H9 (cell line): ENCODE data around the gene EBP. TPM values are rescaled to one million over a fixed set of nuclear protein-coding genes. Genes with fewer than 3 reads are reported as not detected.

Source experiments
- DNase-seq: peaks from one replicate; pipeline ENCODE4 v3.0.0-alpha.2; 2017
- H2AFZ ChIP-seq: one replicate; pipeline ENCODE4 v1.6.1; 2013; ENCODE audit warnings: mild to moderate bottlenecking, low read length, control low read depth, moderate library complexity
- H2AK5ac ChIP-seq: 2 replicates; pipeline ENCODE4 v1.6.1; 2013; ENCODE audit warnings: low read length, control low read depth, mixed read lengths; ENCODE audit not compliant: insufficient read length
- H2BK120ac ChIP-seq: one replicate; pipeline ENCODE4 v1.6.1; 2013; ENCODE audit warnings: low read depth, mild to moderate bottlenecking, low read length, control low read depth, inconsistent platforms; ENCODE audit not compliant: poor library complexity, severe bottlenecking
- H2BK12ac ChIP-seq: 2 replicates; pipeline ENCODE4 v1.6.1; 2013; ENCODE audit warnings: low read length, control low read depth, mixed read lengths, low read depth; ENCODE audit not compliant: insufficient read length
- H2BK15ac ChIP-seq: 2 replicates; pipeline ENCODE4 v1.6.1; 2013; ENCODE audit warnings: low read depth, low read length, control low read depth
- H2BK20ac ChIP-seq: one replicate; pipeline ENCODE4 v1.6.1; 2013; ENCODE audit warnings: low read depth, mild to moderate bottlenecking, low read length, control low read depth, inconsistent platforms; ENCODE audit not compliant: poor library complexity, severe bottlenecking
- H2BK5ac ChIP-seq: 2 replicates; pipeline ENCODE4 v1.6.1; 2013; ENCODE audit warnings: low read length, control low read depth, mixed read lengths; ENCODE audit not compliant: insufficient read length
- H3K14ac ChIP-seq: 2 replicates; pipeline ENCODE4 v1.6.1; 2013; ENCODE audit warnings: low read length, control low read depth; ENCODE audit not compliant: insufficient read depth
- H3K18ac ChIP-seq: 2 replicates; pipeline ENCODE4 v1.6.1; 2013; ENCODE audit warnings: low read depth, mild to moderate bottlenecking, mixed read lengths, low read length, control low read depth; ENCODE audit not compliant: insufficient read length
- H3K23ac ChIP-seq: 2 replicates; pipeline ENCODE4 v1.6.1; 2013; ENCODE audit warnings: low read length, control low read depth, mixed read lengths, low read depth; ENCODE audit not compliant: insufficient read length
- H3K23me2 ChIP-seq: 2 replicates; pipeline ENCODE4 v1.6.1; 2013; ENCODE audit warnings: low read depth, mild to moderate bottlenecking, mixed read lengths, low read length, control low read depth; ENCODE audit not compliant: insufficient read length, poor library complexity, severe bottlenecking
- H3K27ac ChIP-seq: 2 replicates; pipeline ENCODE4 v1.5.1; 2013; ENCODE audit warnings: low read length, control low read depth, mixed read lengths, low read depth; ENCODE audit not compliant: insufficient read length
- H3K27me3 ChIP-seq: 2 replicates; pipeline ENCODE4 v1.6.1; 2013; ENCODE audit warnings: low read length, control low read depth, inconsistent platforms; ENCODE audit not compliant: insufficient read depth
- H3K4ac ChIP-seq: 2 replicates; pipeline ENCODE4 v1.6.1; 2013; ENCODE audit warnings: low read depth, mild to moderate bottlenecking, control low read depth, inconsistent platforms, low read length, moderate library complexity
- H3K4me1 ChIP-seq: 2 replicates; pipeline ENCODE4 v1.6.1; 2013; ENCODE audit warnings: low read length, control low read depth, inconsistent platforms; ENCODE audit not compliant: insufficient read depth
- H3K4me2 ChIP-seq: 2 replicates; pipeline ENCODE4 v1.6.1; 2013; ENCODE audit warnings: low read length, control low read depth, mixed read lengths; ENCODE audit not compliant: insufficient read length, insufficient read depth
- H3K56ac ChIP-seq: 2 replicates; pipeline ENCODE4 v1.6.1; 2013; ENCODE audit warnings: low read depth, mild to moderate bottlenecking, mixed read lengths, low read length, control low read depth; ENCODE audit not compliant: insufficient read length
- H3K79me1 ChIP-seq: 2 replicates; pipeline ENCODE4 v1.6.1; 2013; ENCODE audit warnings: low read depth, mild to moderate bottlenecking, moderate library complexity, low read length, control low read depth, inconsistent platforms; ENCODE audit not compliant: insufficient read depth, poor library complexity, severe bottlenecking
- H3K79me2 ChIP-seq: 2 replicates; pipeline ENCODE4 v1.6.1; 2013; ENCODE audit warnings: low read length, control low read depth, inconsistent platforms; ENCODE audit not compliant: insufficient read depth
- H3K9ac ChIP-seq: 2 replicates; pipeline ENCODE4 v1.6.1; 2013; ENCODE audit warnings: low read length, control low read depth, mixed read lengths; ENCODE audit not compliant: insufficient read length; ENCODE audit errors: extremely low read depth
- H3K9me3 ChIP-seq: one replicate; pipeline ENCODE4 v1.6.1; 2013; ENCODE audit warnings: low read depth, low read length, inconsistent platforms; ENCODE audit not compliant: control insufficient read depth
- H3T11ph ChIP-seq: one replicate; pipeline ENCODE4 v1.6.1; 2013; ENCODE audit warnings: mild to moderate bottlenecking, low read length, control low read depth, inconsistent platforms
- H4K20me1 ChIP-seq: one replicate; pipeline ENCODE4 v1.6.1; 2013; ENCODE audit not compliant: control insufficient read depth, insufficient read length, insufficient read depth
- H4K5ac ChIP-seq: 2 replicates; pipeline ENCODE4 v1.6.1; 2013; ENCODE audit warnings: low read depth, mild to moderate bottlenecking, mixed read lengths, low read length, control low read depth; ENCODE audit not compliant: insufficient read length
- H4K8ac ChIP-seq: replicated peaks from 2 replicates; pipeline ENCODE4 v1.6.1; 2013; ENCODE audit warnings: low read length, control low read depth, mixed read lengths, low read depth; ENCODE audit not compliant: insufficient read length
- H4K91ac ChIP-seq: 2 replicates; pipeline ENCODE4 v1.6.1; 2013; ENCODE audit warnings: low read depth, mild to moderate bottlenecking, moderate library complexity, mixed read lengths, low read length, control low read depth; ENCODE audit not compliant: insufficient read length
- H3K27ac Mint-ChIP-seq, 3 experiments: 2 replicates in 2 of 3; 3 replicates in 1 of 3; pipeline ENCODE4 v1.8.0; 2020 to 2021; ENCODE audit warnings: mixed read lengths in 3 of 3, mild to moderate bottlenecking in 1 of 3, moderate library complexity in 1 of 3
- H3K27me3 Mint-ChIP-seq: 2 replicates; pipeline ENCODE4 v1.8.0; 2021; ENCODE audit warnings: low read depth, mild to moderate bottlenecking, moderate library complexity, mixed read lengths
- H3K36me3 Mint-ChIP-seq, 3 experiments: 2 replicates in 2 of 3; 3 replicates in 1 of 3; pipeline ENCODE4 v1.8.0; 2020 to 2021; ENCODE audit warnings: low read depth in 3 of 3, mixed read lengths in 3 of 3; ENCODE audit not compliant: insufficient read depth in 1 of 3
- H3K4me1 Mint-ChIP-seq, 2 experiments: 2 replicates each; pipeline ENCODE4 v1.8.0; 2020; ENCODE audit warnings: mixed read lengths in 2 of 2
- H3K4me3 Mint-ChIP-seq, 2 experiments: 2 replicates in 1 of 2; 3 replicates in 1 of 2; pipeline ENCODE4 v1.8.0; 2020 to 2021; ENCODE audit warnings: mild to moderate bottlenecking in 2 of 2, mixed read lengths in 2 of 2, moderate library complexity in 1 of 2
- H3K9me3 Mint-ChIP-seq, 2 experiments: 2 replicates in 1 of 2; 3 replicates in 1 of 2; pipeline ENCODE4 v1.8.0; 2020; ENCODE audit warnings: mild to moderate bottlenecking in 2 of 2, mixed read lengths in 2 of 2, moderate library complexity in 1 of 2
- WGBS: extraction: QIAGEN DNeasy Blood & Tissue Kit; methylation state at CpG from one replicate; pipeline ENCODE4 v1.1.7; 2013; ENCODE audit warnings: missing lambda C conversion rate, low lambda C conversion rate, mixed read lengths; ENCODE audit not compliant: insufficient read length; ENCODE audit errors: extremely low coverage; 5-methylcytosine and 5-hydroxymethylcytosine counted together
- total RNA-seq: library from RNA; stranded (reverse); gene quantifications from 2 replicates; pipeline ENCODE4 v1.2.1, GENCODE V29; 2021
- TF ChIP-seq, protein P1 (sequence below): fragments of 200-600 bp; sonication (generic); conservative IDR thresholded peaks from 3 replicates; pipeline ENCODE4 v1.8.0; 2021; ENCODE audit warnings: antibody characterized with exemption, mild to moderate bottlenecking

The EBP gene
- total RNA-seq, 1 experiment from 2014 or later, result 117 TPM

DNA sequence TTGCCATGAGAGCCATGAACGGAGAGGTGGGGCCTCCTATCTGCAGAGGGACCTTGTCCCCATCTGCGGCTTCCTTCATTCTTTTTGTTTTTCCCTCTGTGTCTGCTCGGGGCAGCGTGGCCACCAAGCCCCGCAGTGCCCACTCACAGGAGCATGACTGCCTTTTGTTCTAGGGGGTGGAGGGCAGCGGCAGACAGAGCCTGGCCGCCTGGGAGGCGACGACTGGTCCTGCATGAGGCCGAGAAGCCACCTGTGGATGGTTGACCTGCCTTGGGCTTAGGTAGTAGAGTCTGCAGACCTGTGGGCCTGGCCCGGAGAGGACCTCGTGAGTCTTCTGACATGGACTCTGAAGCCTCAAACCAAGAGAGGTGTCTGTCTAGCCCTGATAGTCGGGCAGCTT is 54.0 kb downstream of the EBP start:
- Mint-ChIP-seq H3K4me3 (peak overlapping the region; percentile 96), H3K4me1 (peaks cover 0 to 11% of the 10 kb centered on the region in 2 experiments; a peak in 3 of 4 replicates), H3K9me3 (peaks cover 72 to 79% of the 10 kb centered on the region in 2 experiments), H3K27me3 (no peaks in the 10 kb centered on the region; the same call in none of the 2 replicates), H3K27ac (peak overlapping the region in 2 of 3 experiments; percentile 56 to 90; a peak in 4 of 7 replicates), H3K36me3 (peaks cover 41 to 56% (median 52%) of the 10 kb centered on the region in 3 experiments)
- no peak overlapping the region for H3K18ac ChIP-seq
- H3K27me3 ChIP-seq, result no peaks in the 10 kb centered on the region
- no peak overlapping the region; the same call in 1 of the 2 replicates for H2BK15ac ChIP-seq
- H3K23me2 ChIP-seq, result peaks cover 4% of the 10 kb centered on the region
- H2BK12ac ChIP-seq, result no peak overlapping the region
- H2BK5ac ChIP-seq, result no peak overlapping the region
- H2BK120ac ChIP-seq, result no peak overlapping the region
- no peak overlapping the region for H3K14ac ChIP-seq
- H3K27ac ChIP-seq, result no peak overlapping the region
- 0 out of 2 replicates have a peak, but pooled peaks cover 2% of the 10 kb centered on the region for H3K4me1 ChIP-seq
- no peak overlapping the region for H3K56ac ChIP-seq
- no peak overlapping the region for H4K91ac ChIP-seq
- no peak overlapping the region for H3K23ac ChIP-seq
- H2AFZ ChIP-seq, result no peak overlapping the region
- H4K8ac ChIP-seq, result no peak overlapping the region
- peaks cover 29% of the 10 kb centered on the region for H3K9me3 ChIP-seq
- no peak overlapping the region for H3T11ph ChIP-seq
- no peak overlapping the region for H4K5ac ChIP-seq
- no peak overlapping the region for H2BK20ac ChIP-seq
- H3K79me1 ChIP-seq, result no peaks in the 10 kb centered on the region
- no peaks in the 10 kb centered on the region for H4K20me1 ChIP-seq
- DNase-seq, result no peak
- no peak overlapping the region for H3K9ac ChIP-seq
- no peak overlapping the region for H2AK5ac ChIP-seq
- TF ChIP-seq, protein P1, sequence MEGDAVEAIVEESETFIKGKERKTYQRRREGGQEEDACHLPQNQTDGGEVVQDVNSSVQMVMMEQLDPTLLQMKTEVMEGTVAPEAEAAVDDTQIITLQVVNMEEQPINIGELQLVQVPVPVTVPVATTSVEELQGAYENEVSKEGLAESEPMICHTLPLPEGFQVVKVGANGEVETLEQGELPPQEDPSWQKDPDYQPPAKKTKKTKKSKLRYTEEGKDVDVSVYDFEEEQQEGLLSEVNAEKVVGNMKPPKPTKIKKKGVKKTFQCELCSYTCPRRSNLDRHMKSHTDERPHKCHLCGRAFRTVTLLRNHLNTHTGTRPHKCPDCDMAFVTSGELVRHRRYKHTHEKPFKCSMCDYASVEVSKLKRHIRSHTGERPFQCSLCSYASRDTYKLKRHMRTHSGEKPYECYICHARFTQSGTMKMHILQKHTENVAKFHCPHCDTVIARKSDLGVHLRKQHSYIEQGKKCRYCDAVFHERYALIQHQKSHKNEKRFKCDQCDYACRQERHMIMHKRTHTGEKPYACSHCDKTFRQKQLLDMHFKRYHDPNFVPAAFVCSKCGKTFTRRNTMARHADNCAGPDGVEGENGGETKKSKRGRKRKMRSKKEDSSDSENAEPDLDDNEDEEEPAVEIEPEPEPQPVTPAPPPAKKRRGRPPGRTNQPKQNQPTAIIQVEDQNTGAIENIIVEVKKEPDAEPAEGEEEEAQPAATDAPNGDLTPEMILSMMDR, result no peak
- H3K4ac ChIP-seq, result no peak overlapping the region
- peak overlapping the region; percentile 74 for H3K4me2 ChIP-seq
- no peaks in the 10 kb centered on the region; the same call in 1 of the 2 replicates for H3K79me2 ChIP-seq
- WGBS, result no CpG with 5 or more reads among the region's 13 CpGs
